ENCODE measurements around the gene CCDC172. TPM values are rescaled to one million over a fixed set of nuclear protein-coding genes. Genes with fewer than 3 reads are reported as not detected.
A peak's percentile ranks its signal among the peaks of the same experiment; 100 is the strongest.

Gene CCDC172
- total RNA-seq, 1 donor from 2014 or later, result not detected

- Histone ChIP-seq H3K4me1 (no peaks in the 10 kb centered on the region), H3K27me3 (peaks cover 5% of the 10 kb centered on the region), H3K36me3 (no peaks in the 10 kb centered on the region), H3K9me3 (no peaks in the 10 kb centered on the region), H3K4me3 (no peak overlapping the region), H3K27ac (no peak overlapping the region)
- ATAC-seq (peak; percentile 46), DNase-seq (no peak)
- intact Hi-C loops (cut with DNase I), result loop anchor here (10.0 kb wide), 1 partner anchor 493 kb away; no protein-coding TSS in a partner anchor
- peak; percentile 67 for TF ChIP-seq CTCF (IDR thresholded peaks at IDR 0.05)
Observed at GRCh38 chr10:116287906-116288501, 36.2 kb upstream of the CCDC172 start.

- H3K27me3 ChIP-seq, result peaks cover 5% of the 10 kb centered on the region
- no peaks in the 10 kb centered on the region for H3K36me3 ChIP-seq
- ATAC-seq (no peak), DNase-seq (no peak)
- no peaks in the 10 kb centered on the region for H3K9me3 ChIP-seq
- intact Hi-C loops (cut with DNase I), result loop anchor here (10.0 kb wide), 1 partner anchor 495 kb away; no protein-coding TSS in a partner anchor
- no peaks in the 10 kb centered on the region for H3K4me1 ChIP-seq
- H3K27ac ChIP-seq, result no peak overlapping the region
- no peak overlapping the region for H3K4me3 ChIP-seq
- TF ChIP-seq CTCF (IDR thresholded peaks at IDR 0.05), result no peak
Observed at GRCh38 chr10:116289652-116290051, 34.6 kb upstream of the CCDC172 start.

GRCh38 chr10:116292493-116292892, 31.8 kb upstream of the CCDC172 start:
- intact Hi-C loops (cut with DNase I), result no loop called here

GRCh38 chr10:116296291-116296721, 27.9 kb upstream of the CCDC172 start:
- no peaks in the 10 kb centered on the region for H3K4me1 ChIP-seq
- H3K9me3 ChIP-seq, result no peaks in the 10 kb centered on the region
- H3K36me3 ChIP-seq, result no peaks in the 10 kb centered on the region
- no peak for TF ChIP-seq CTCF (IDR thresholded peaks at IDR 0.05)
- ATAC-seq (no peak), DNase-seq (no peak)
- no peaks in the 10 kb centered on the region for H3K27me3 ChIP-seq
- H3K27ac ChIP-seq, result no peak overlapping the region
- intact Hi-C loops (cut with DNase I), result no loop called here
- no peak overlapping the region for H3K4me3 ChIP-seq

More at GRCh38 chr10:116292493-116292892, 31.8 kb upstream of the CCDC172 start:
- DNase-seq, result no peak
- peaks cover 5% of the 10 kb centered on the region for H3K27me3 ChIP-seq
- no peak for TF ChIP-seq CTCF (IDR thresholded peaks at IDR 0.05)
- H3K9me3 ChIP-seq, result no peaks in the 10 kb centered on the region
- no peak for ATAC-seq
- H3K36me3 ChIP-seq, result no peaks in the 10 kb centered on the region
- no peak overlapping the region for H3K27ac ChIP-seq
- no peak overlapping the region for H3K4me3 ChIP-seq
- H3K4me1 ChIP-seq, result no peaks in the 10 kb centered on the region

- H3K9me3 ChIP-seq, result no peaks in the 10 kb centered on the region
- H3K27me3 ChIP-seq, result no peaks in the 10 kb centered on the region
- H3K27ac ChIP-seq, result no peak overlapping the region
- H3K36me3 ChIP-seq, result no peaks in the 10 kb centered on the region
- no peak overlapping the region for H3K4me3 ChIP-seq
- ATAC-seq (no peak), DNase-seq (no peak)
- no peak for TF ChIP-seq CTCF (IDR thresholded peaks at IDR 0.05)
- intact Hi-C loops (cut with DNase I), result no loop called here
- no peaks in the 10 kb centered on the region for H3K4me1 ChIP-seq
Observed at GRCh38 chr10:116298586-116298985, 25.7 kb upstream of the CCDC172 start.

Measured in upper lobe of right lung (tissue), 1 donor.